ENCODE results near the gene ACR.

GRCh38 chr22:50710886-50711285 lies 27.1 kb upstream of the ACR start:
- TF ChIP-seq, protein P1, sequence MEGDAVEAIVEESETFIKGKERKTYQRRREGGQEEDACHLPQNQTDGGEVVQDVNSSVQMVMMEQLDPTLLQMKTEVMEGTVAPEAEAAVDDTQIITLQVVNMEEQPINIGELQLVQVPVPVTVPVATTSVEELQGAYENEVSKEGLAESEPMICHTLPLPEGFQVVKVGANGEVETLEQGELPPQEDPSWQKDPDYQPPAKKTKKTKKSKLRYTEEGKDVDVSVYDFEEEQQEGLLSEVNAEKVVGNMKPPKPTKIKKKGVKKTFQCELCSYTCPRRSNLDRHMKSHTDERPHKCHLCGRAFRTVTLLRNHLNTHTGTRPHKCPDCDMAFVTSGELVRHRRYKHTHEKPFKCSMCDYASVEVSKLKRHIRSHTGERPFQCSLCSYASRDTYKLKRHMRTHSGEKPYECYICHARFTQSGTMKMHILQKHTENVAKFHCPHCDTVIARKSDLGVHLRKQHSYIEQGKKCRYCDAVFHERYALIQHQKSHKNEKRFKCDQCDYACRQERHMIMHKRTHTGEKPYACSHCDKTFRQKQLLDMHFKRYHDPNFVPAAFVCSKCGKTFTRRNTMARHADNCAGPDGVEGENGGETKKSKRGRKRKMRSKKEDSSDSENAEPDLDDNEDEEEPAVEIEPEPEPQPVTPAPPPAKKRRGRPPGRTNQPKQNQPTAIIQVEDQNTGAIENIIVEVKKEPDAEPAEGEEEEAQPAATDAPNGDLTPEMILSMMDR (IDR thresholded peaks at IDR 0.05) = no peak
- TF ChIP-seq POLR2A (IDR thresholded peaks at IDR 0.05) = no peak

All from testis (tissue), 2 donors.